WTC11 (cell line): ENCODE measurements around the gene DEPDC5.

Source experiments
- ATF2 ChIP-seq: sonication (generic); formaldehyde crosslinking; IDR thresholded peaks from 2 replicates; pipeline ENCODE4 v1.8.1; 2022; ENCODE audit warnings: low read depth, missing genetic modification reagents, borderline replicate concordance
- CTCF ChIP-seq: fragments of 200-600 bp; IDR thresholded peaks from 2 replicates; pipeline ENCODE4 v1.8.0; 2022; ENCODE audit warnings: antibody characterized with exemption
- ETV6 ChIP-seq: sonication (generic); formaldehyde crosslinking; IDR thresholded peaks from 2 replicates; pipeline ENCODE4 v1.8.1; 2022; ENCODE audit warnings: mild to moderate bottlenecking, missing genetic modification reagents
- FOXJ3 ChIP-seq: sonication (generic); formaldehyde crosslinking; IDR thresholded peaks from 2 replicates; pipeline ENCODE4 v1.9.0; 2021; ENCODE audit warnings: missing genetic modification reagents, mild to moderate bottlenecking, borderline replicate concordance
- JAZF1 ChIP-seq: fragments of 250-450 bp; sonication (Bioruptor Pico); IDR thresholded peaks from 2 replicates; pipeline ENCODE4 v1.9.0; 2021; ENCODE audit warnings: moderate library complexity, mild to moderate bottlenecking, inconsistent platforms
- MXD4 ChIP-seq: fragments of 250-450 bp; sonication (Bioruptor Pico); IDR thresholded peaks from 2 replicates; pipeline ENCODE4 v1.8.0; 2021; ENCODE audit warnings: mild to moderate bottlenecking, moderate library complexity, borderline replicate concordance
- NFE2L1 ChIP-seq: sonication (generic); formaldehyde crosslinking; IDR thresholded peaks from 2 replicates; pipeline ENCODE4 v1.8.1; 2023; ENCODE audit warnings: missing genetic modification reagents
- SP1 ChIP-seq: sonication (generic); formaldehyde crosslinking; conservative IDR thresholded peaks from 2 replicates; pipeline ENCODE4 v1.8.1; 2022; ENCODE audit warnings: missing genetic modification reagents
- ZBTB21 ChIP-seq: sonication (generic); formaldehyde crosslinking; IDR thresholded peaks from 2 replicates; pipeline ENCODE4 v1.8.1; 2023; ENCODE audit warnings: mild to moderate bottlenecking, missing genetic modification reagents, borderline replicate concordance
- ZNF138 ChIP-seq: sonication (generic); formaldehyde crosslinking; conservative IDR thresholded peaks from 2 replicates; pipeline ENCODE4 v1.8.1; 2022; ENCODE audit warnings: mild to moderate bottlenecking, moderate library complexity, missing genetic modification reagents
- ZNF396 ChIP-seq: fragments of 250-450 bp; sonication (Bioruptor Pico); IDR thresholded peaks from 2 replicates; pipeline ENCODE4 v1.8.0; 2021; ENCODE audit warnings: mild to moderate bottlenecking, moderate library complexity, borderline replicate concordance
- TF ChIP-seq, protein P1 (sequence below): sonication (generic); formaldehyde crosslinking; IDR thresholded peaks from 2 replicates; pipeline ENCODE4 v1.8.1; 2022; ENCODE audit warnings: mild to moderate bottlenecking, moderate library complexity, missing genetic modification reagents
- TF ChIP-seq, protein P2 (sequence below): sonication (generic); formaldehyde crosslinking; IDR thresholded peaks from 2 replicates; pipeline ENCODE4 v1.8.1; 2023; ENCODE audit warnings: mild to moderate bottlenecking, missing genetic modification reagents, moderate library complexity

DNA sequence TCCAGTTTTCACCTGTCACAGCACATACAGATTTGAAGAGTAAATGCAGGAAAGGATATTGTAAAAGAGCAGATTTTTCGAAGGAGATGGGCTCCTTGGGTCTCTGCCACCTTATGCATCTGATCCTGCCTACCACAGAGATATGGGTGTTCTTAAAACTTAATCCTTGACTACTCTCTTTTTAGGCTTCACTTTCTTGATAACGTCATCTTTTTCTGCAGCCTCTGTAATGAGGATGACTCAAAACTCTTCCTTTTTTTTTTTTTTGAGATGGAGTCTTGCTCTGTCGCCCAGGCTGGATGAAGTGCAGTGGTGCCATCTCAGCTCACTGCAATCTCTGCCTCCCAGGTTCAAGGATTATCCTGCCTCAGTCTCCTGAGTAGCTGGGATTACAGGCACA is 11.7 kb upstream of the DEPDC5 start:
- TF ChIP-seq CTCF (no peak), ZNF138 (no peak), ZNF396 (CRISPR knock-in tag) (no peak), ZBTB21 (CRISPR knock-in tag) (no peak), MXD4 (CRISPR knock-in tag) (no peak), ATF2 (no peak), SP1 (CRISPR knock-in tag) (no peak), ETV6 (CRISPR knock-in tag) (no peak), NFE2L1 (CRISPR knock-in tag) (no peak), FOXJ3 (CRISPR knock-in tag) (no peak), JAZF1 (CRISPR knock-in tag) (no peak)
- TF ChIP-seq, protein P1, sequence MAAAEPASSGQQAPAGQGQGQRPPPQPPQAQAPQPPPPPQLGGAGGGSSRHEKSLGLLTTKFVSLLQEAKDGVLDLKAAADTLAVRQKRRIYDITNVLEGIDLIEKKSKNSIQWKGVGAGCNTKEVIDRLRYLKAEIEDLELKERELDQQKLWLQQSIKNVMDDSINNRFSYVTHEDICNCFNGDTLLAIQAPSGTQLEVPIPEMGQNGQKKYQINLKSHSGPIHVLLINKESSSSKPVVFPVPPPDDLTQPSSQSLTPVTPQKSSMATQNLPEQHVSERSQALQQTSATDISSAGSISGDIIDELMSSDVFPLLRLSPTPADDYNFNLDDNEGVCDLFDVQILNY (CRISPR knock-in tag) = no peak
- TF ChIP-seq, protein P2, sequence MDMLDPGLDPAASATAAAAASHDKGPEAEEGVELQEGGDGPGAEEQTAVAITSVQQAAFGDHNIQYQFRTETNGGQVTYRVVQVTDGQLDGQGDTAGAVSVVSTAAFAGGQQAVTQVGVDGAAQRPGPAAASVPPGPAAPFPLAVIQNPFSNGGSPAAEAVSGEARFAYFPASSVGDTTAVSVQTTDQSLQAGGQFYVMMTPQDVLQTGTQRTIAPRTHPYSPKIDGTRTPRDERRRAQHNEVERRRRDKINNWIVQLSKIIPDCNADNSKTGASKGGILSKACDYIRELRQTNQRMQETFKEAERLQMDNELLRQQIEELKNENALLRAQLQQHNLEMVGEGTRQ (CRISPR knock-in tag) = no peak
